Upper lobe of left lung (tissue), 6 donors: Measurements from ENCODE around the gene MYO1E. TPM values are rescaled to one million over a fixed set of nuclear protein-coding genes. Genes with fewer than 3 reads are reported as not detected.

Experiments used
- ATAC-seq, 2 donors: fragments of 200-7000 bp; cut with Tn5 transposase; one replicate each; pipeline ENCODE4 v1.9.1; 2022; ENCODE audit warnings: mild to moderate bottlenecking in 2 of 2, moderate library complexity in 2 of 2; ENCODE audit not compliant: low FRiP score in 2 of 2
- DNase-seq, 2 donors: peaks; one replicate each; pipeline ENCODE4 v3.0.0-alpha.2; 2019 to 2020
- H3K27ac ChIP-seq, 4 donors: fragments of 200-600 bp; sonication (generic); one replicate each; pipeline ENCODE4 v1.5.1; 2016 to 2019
- H3K27me3 ChIP-seq, 4 donors: fragments of 200-600 bp; sonication (generic); one replicate each; pipeline ENCODE4 v1.5.1; 2017 to 2019
- H3K36me3 ChIP-seq, 4 donors: fragments of 200-600 bp; sonication (generic); one replicate each; pipeline ENCODE4 v1.5.1; 2016 to 2019
- H3K4me1 ChIP-seq, 4 donors: fragments of 200-600 bp; sonication (generic); one replicate each; pipeline ENCODE4 v1.5.1; 2018 to 2019
- H3K4me3 ChIP-seq, 4 donors: fragments of 200-600 bp; sonication (generic); one replicate each; pipeline ENCODE4 v1.5.1; 2017 to 2019; ENCODE audit warnings: mild to moderate bottlenecking in 2 of 4, moderate library complexity in 1 of 4
- H3K9me3 ChIP-seq, 4 donors: fragments of 200-600 bp; sonication (generic); one replicate each; pipeline ENCODE4 v1.5.1; 2018 to 2019
- CTCF ChIP-seq, 6 experiments: fragments of 450-650 bp in 4 of 6; fragments of 200-600 bp in 2 of 6; sonication (generic) in 2 of 6; IDR thresholded peaks; one replicate each; pipeline ENCODE4 v1.5.1; 2016 to 2019; ENCODE audit warnings: antibody characterized with exemption in 6 of 6
- EP300 ChIP-seq, 4 donors: sonication (generic); formaldehyde crosslinking; IDR thresholded peaks; one replicate each; pipeline ENCODE4 v1.5.1; 2017; ENCODE audit warnings: antibody characterized with exemption in 4 of 4, control low read depth in 2 of 4
- POLR2A ChIP-seq, 4 donors: fragments of 450-650 bp; IDR thresholded peaks; one replicate each; pipeline ENCODE4 v1.5.1; 2016 to 2017; ENCODE audit warnings: antibody characterized with exemption in 4 of 4, mild to moderate bottlenecking in 2 of 4
- POLR2AphosphoS5 ChIP-seq, 2 donors: sonication (generic); formaldehyde crosslinking; IDR thresholded peaks; one replicate each; pipeline ENCODE4 v1.5.1; 2017; ENCODE audit warnings: antibody characterized with exemption in 2 of 2
- WGBS, 2 donors: methylation state at CpG; one replicate each; pipeline ENCODE4 v1.1.5; 2017 to 2018; 5-methylcytosine and 5-hydroxymethylcytosine counted together
- total RNA-seq, 6 donors: library from RNA; depleted of rRNA in 4 of 6; stranded (reverse); fragments of >200 nt in 4 of 6; gene quantifications; one replicate each; pipeline versions ENCODE4 v1.1.0 to v1.2.1, GENCODE V29; 2016 to 2021
- donor health status: DM: no; HTN: no; CAD: no; lungs with moderate emphysema.
- donor health status: DM: no; HTN: yes; CAD: no; lungs with severe emphysema.

Gene MYO1E
- total RNA-seq, 6 donors from 2014 or later, result 39.7 to 161 (median 71.9) TPM

GRCh38 chr15:59221511-59222505, 150.9 kb downstream of the MYO1E start:
- no peaks in the 10 kb centered on the region for H3K27me3 ChIP-seq
- WGBS, 2 donors, result 84% methylated on average over 5 of the region's 5 CpGs
- ATAC-seq (no peak), DNase-seq (no peak)
- peaks cover 0 to 44% (median 12%) of the 10 kb centered on the region in 4 donors for H3K36me3 ChIP-seq
- no peak overlapping the region for H3K4me3 ChIP-seq
- TF ChIP-seq EP300 (IDR thresholded peaks at IDR 0.05) (no peak), CTCF (IDR thresholded peaks at IDR 0.05) (no peak), POLR2AphosphoS5 (IDR thresholded peaks at IDR 0.05) (no peak), POLR2A (IDR thresholded peaks at IDR 0.05) (no peak)
- H3K27ac ChIP-seq, result no peak overlapping the region
- peaks cover 0 to 5% (median 1%) of the 10 kb centered on the region in 4 donors for H3K4me1 ChIP-seq
- no peaks in the 10 kb centered on the region for H3K9me3 ChIP-seq

- DNase-seq (no peak), ATAC-seq (no peak)
- Histone ChIP-seq H3K4me3 (no peak overlapping the region), H3K27me3 (no peaks in the 10 kb centered on the region), H3K9me3 (no peaks in the 10 kb centered on the region), H3K36me3 (peaks cover 0 to 46% (median 9%) of the 10 kb centered on the region in 4 donors), H3K4me1 (no peaks in the 10 kb centered on the region), H3K27ac (no peak overlapping the region)
- no peak for TF ChIP-seq POLR2AphosphoS5 (IDR thresholded peaks at IDR 0.05)
- no peak for TF ChIP-seq EP300 (IDR thresholded peaks at IDR 0.05)
- no peak for TF ChIP-seq POLR2A (IDR thresholded peaks at IDR 0.05)
- TF ChIP-seq CTCF (IDR thresholded peaks at IDR 0.05), result no peak
- WGBS, 2 donors, result 65 to 85% methylated on average over 3 of the region's 3 CpGs
These were observed 154.0 kb downstream of the MYO1E start for GRCh38 chr15:59218710-59219109.

GRCh38 chr15:59217876-59218498, 154.7 kb downstream of the MYO1E start:
- 83 to 95% methylated on average over 14 of the region's 14 CpGs for WGBS, 2 donors
- Histone ChIP-seq H3K27ac (no peak overlapping the region), H3K4me3 (no peak overlapping the region), H3K4me1 (no peaks in the 10 kb centered on the region), H3K9me3 (no peaks in the 10 kb centered on the region), H3K27me3 (no peaks in the 10 kb centered on the region), H3K36me3 (peaks cover 0 to 50% (median 9%) of the 10 kb centered on the region in 4 donors)
- ATAC-seq, result no peak
- DNase-seq, result no peak
- no peak for TF ChIP-seq EP300 (IDR thresholded peaks at IDR 0.05)
- TF ChIP-seq POLR2A (IDR thresholded peaks at IDR 0.05), result no peak
- TF ChIP-seq POLR2AphosphoS5 (IDR thresholded peaks at IDR 0.05), result no peak
- TF ChIP-seq CTCF (IDR thresholded peaks at IDR 0.05), result no peak

GRCh38 chr15:59216911-59217310, 155.8 kb downstream of the MYO1E start:
- DNase-seq (no peak), ATAC-seq (no peak)
- Histone ChIP-seq H3K36me3 (peaks cover 0 to 42% (median 5%) of the 10 kb centered on the region in 4 donors), H3K4me3 (no peak overlapping the region), H3K4me1 (no peaks in the 10 kb centered on the region), H3K27me3 (no peaks in the 10 kb centered on the region), H3K27ac (no peak overlapping the region), H3K9me3 (no peaks in the 10 kb centered on the region)
- WGBS, 2 donors, result 84 to 95% methylated on average over 5 of the region's 5 CpGs
- TF ChIP-seq EP300 (IDR thresholded peaks at IDR 0.05), result no peak
- TF ChIP-seq POLR2A (IDR thresholded peaks at IDR 0.05), result no peak
- TF ChIP-seq POLR2AphosphoS5 (IDR thresholded peaks at IDR 0.05), result no peak
- no peak for TF ChIP-seq CTCF (IDR thresholded peaks at IDR 0.05)
